GM18873 (cell line): ENCODE data around the gene CNTLN.
"Not testable (repeated sequence)": the region's sequence is repeated elsewhere in the genome, so short reads cannot be mapped to it uniquely, and the experiment has no call there.

Source experiments
- ATAC-seq: cut with Tn5 transposase; IDR thresholded peaks from one replicate; pipeline ENCODE4 v1.9.1; 2021; ENCODE audit warnings: mild to moderate bottlenecking, moderate library complexity, moderate number of reproducible peaks; ENCODE audit not compliant: unreplicated experiment, low FRiP score

The CNTLN gene

GRCh38 chr9:17488662-17489061 is 353.8 kb downstream of the CNTLN start:
- no peak for ATAC-seq

- ATAC-seq, result no peak
Observed at GRCh38 chr9:17490110-17490509, 355.3 kb downstream of the CNTLN start.

- ATAC-seq, result no peak
Observed at GRCh38 chr9:17491780-17492179, 356.9 kb downstream of the CNTLN start.

GRCh38 chr9:17503196-17503595 is 368.4 kb downstream of the CNTLN start:
- no peak for ATAC-seq

- no peak for ATAC-seq
Observed at GRCh38 chr9:17509151-17509550, 374.3 kb downstream of the CNTLN start.

- ATAC-seq, result no peak
Observed at GRCh38 chr9:17509701-17510100, 374.9 kb downstream of the CNTLN start.

GRCh38 chr9:17519761-17520160 is 384.9 kb downstream of the CNTLN start:
- ATAC-seq, result no peak

GRCh38 chr9:17520268-17521064 is 385.6 kb downstream of the CNTLN start:
- no peak for ATAC-seq

- ATAC-seq, result no peak
Observed at GRCh38 chr9:17521100-17521855, 386.4 kb downstream of the CNTLN start.

GRCh38 chr9:17526726-17527125 is 391.9 kb downstream of the CNTLN start:
- not testable (repeated sequence) for ATAC-seq

- no peak for ATAC-seq
Observed at GRCh38 chr9:17528859-17529258, 394.0 kb downstream of the CNTLN start.

- ATAC-seq, result peak; percentile 71
Observed at GRCh38 chr9:17531642-17532254, 396.9 kb downstream of the CNTLN start.

GRCh38 chr9:17532461-17532860 is 397.6 kb downstream of the CNTLN start:
- no peak for ATAC-seq

GRCh38 chr9:17535176-17535575 is 400.3 kb downstream of the CNTLN start:
- no peak for ATAC-seq

- ATAC-seq, result no peak
Observed at GRCh38 chr9:17536027-17536426, 401.2 kb downstream of the CNTLN start.

- ATAC-seq, result no peak
Observed at GRCh38 chr9:17551023-17551422, 416.2 kb downstream of the CNTLN start.
